ENCODE results near the gene WDFY1.

WDFY1 gene

DNA sequence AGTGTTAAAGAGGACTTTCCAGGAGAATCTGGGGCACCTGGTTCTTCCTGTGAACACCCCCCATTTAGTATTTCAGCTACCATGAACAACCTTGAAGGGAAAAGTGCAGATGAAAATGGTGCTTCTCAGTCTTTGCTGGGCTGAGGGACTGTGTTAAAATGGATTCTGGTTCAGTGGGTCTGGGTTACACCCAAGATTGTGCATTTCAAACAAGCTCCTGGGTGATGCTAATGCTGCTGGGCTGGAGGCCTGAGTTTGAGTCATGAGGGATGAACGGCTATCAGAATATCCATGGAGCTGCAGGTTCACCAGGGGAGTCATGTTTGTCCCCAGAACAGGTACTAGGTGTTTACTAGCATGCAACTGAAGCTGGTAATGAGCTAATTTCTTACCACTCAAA is 36.1 kb upstream of the WDFY1 start:
- TF ChIP-seq, protein P1, sequence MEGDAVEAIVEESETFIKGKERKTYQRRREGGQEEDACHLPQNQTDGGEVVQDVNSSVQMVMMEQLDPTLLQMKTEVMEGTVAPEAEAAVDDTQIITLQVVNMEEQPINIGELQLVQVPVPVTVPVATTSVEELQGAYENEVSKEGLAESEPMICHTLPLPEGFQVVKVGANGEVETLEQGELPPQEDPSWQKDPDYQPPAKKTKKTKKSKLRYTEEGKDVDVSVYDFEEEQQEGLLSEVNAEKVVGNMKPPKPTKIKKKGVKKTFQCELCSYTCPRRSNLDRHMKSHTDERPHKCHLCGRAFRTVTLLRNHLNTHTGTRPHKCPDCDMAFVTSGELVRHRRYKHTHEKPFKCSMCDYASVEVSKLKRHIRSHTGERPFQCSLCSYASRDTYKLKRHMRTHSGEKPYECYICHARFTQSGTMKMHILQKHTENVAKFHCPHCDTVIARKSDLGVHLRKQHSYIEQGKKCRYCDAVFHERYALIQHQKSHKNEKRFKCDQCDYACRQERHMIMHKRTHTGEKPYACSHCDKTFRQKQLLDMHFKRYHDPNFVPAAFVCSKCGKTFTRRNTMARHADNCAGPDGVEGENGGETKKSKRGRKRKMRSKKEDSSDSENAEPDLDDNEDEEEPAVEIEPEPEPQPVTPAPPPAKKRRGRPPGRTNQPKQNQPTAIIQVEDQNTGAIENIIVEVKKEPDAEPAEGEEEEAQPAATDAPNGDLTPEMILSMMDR (IDR thresholded peaks at IDR 0.05; ENCODE audit: low read depth, low read length, missing control alignments): no peak
- no peak overlapping the region for H3K4me3 ChIP-seq (replicated peaks; ENCODE audit: low read depth, low read length)
- DNase-seq (ENCODE audit: extremely low read depth, low read depth): no peak

DNA sequence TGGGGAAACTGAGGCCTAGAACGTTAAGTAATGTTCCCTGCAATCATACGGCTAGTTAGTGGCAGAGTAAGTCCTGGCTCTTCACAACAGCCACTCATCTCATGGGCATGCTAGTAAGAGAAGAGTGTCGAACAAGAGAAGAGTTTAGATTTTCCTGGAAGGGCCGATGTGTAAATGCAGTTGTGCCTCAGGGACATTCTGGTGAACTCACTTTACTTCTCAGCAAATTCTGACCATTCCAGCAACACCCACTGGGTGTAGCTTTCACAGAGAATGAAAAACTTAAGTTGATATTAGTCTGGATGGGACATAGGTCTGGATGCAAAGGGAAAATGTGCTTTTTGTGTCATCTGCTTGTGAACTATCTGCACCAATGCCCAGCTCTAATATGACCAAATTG is 35.7 kb upstream of the WDFY1 start:
- DNase-seq (ENCODE audit: extremely low read depth, low read depth): no peak
- TF ChIP-seq, protein P1 (IDR thresholded peaks at IDR 0.05; ENCODE audit: low read depth, low read length, missing control alignments): no peak
- H3K4me3 ChIP-seq (replicated peaks; ENCODE audit: low read depth, low read length): no peak overlapping the region

DNA sequence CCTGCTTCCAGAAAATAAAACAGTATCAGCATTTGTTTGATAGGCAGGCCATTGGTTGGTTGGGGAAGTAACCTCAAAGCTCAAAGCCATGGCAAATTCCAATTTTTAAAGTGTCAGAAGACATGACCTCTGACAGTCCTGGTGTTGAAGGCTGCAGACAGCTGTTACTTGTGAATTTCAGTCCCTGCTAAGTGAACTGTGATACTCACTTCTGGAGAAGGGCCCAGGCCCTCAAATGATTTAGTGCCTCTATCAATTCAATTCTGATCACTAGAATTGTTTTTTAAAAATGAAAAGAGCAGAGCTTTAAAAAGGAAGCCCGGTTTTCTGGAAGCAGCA is 35.2 kb upstream of the WDFY1 start:
- no peak overlapping the region for H3K4me3 ChIP-seq (replicated peaks; ENCODE audit: low read depth, low read length)
- DNase-seq (ENCODE audit: extremely low read depth, low read depth): no peak
- TF ChIP-seq, protein P1 (IDR thresholded peaks at IDR 0.05; ENCODE audit: low read depth, low read length, missing control alignments): no peak

DNA sequence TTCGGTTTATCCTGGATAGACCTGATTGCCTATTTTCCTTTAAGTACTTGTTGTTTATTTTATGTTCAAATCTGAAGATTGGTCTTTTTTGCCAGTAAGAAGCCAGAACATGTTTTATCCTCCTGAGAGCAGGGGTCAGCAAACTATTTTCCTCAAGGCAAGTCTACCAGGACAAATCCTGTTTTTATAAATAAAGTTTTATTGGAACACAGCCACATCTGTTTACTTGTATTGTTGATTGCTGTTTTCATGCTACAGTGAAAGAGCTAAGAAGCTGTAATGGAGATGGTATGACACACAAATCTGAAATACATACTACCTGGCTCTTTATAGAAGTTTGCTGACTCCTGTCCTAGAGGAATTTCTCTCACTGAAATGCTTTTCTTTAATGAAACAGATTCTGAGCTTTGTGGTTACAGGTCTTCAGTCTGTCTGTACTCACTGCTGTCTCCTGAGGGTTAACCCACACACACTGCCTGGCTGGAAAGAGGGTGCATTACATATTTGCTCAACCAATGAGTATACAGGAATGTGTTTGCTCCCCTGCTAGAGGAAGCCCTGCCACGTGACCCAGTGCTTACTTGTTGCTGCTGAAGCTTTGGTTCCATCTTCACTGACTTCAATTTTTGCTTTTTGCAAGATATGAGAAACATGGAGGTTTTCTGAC is 34.7 kb upstream of the WDFY1 start:
- DNase-seq (ENCODE audit: extremely low read depth, low read depth): no peak
- no peak overlapping the region for H3K4me3 ChIP-seq (replicated peaks; ENCODE audit: low read depth, low read length)
- TF ChIP-seq, protein P1 (IDR thresholded peaks at IDR 0.05; ENCODE audit: low read depth, low read length, missing control alignments): no peak

DNA sequence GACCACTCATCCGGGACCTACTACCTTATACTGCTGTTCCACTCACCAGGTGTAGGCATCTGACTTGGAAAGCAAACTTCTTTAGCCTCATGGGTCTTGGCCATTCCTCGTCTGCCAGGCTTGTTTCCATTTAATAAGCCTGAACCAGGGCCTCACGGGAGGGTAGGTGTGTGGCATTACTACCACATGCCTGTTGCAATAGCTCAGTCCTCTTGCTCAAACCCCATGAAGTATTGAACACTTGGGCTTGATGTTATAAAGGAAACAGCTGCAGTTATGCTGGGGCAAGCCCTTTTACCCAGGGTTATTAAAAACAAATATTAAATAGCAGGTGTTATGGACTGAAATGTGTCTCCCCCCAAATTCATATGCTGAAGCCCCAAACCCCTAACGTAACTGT is 33.3 kb upstream of the WDFY1 start:
- no peak for DNase-seq (ENCODE audit: extremely low read depth, low read depth)
- H3K4me3 ChIP-seq (replicated peaks; ENCODE audit: low read depth, low read length): no peak overlapping the region
- TF ChIP-seq, protein P1 (IDR thresholded peaks at IDR 0.05; ENCODE audit: low read depth, low read length, missing control alignments): no peak

DNA sequence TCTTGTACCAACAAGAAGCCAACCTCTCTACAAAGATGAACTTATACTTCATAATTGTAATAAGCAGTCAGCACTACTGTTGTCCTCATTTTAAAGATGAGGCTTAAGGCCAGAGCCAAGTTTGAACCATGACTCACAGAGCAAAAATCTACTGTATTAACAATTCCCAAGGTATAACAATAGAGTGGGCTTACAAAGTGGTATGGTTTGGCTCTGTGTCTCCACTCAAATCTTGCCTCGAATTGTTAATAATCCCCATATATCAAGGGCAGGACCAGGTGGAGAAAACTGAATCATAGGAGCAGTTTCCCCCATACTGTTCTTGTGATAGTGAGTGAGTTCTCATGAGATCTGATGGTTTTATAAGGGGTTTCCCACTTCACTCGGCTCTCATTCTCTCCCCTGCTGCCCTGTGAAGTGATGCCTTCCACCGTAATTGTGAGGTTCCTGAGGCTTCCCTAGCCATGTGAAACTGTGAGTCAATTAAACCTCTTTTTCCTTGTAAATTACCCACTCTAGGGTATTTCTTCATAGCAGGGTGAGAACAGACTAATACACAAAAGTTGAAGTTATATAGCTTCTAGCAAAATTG is 31.6 kb upstream of the WDFY1 start:
- TF ChIP-seq, protein P1 (IDR thresholded peaks at IDR 0.05; ENCODE audit: low read depth, low read length, missing control alignments): no peak
- DNase-seq (ENCODE audit: extremely low read depth, low read depth): no peak

DNA sequence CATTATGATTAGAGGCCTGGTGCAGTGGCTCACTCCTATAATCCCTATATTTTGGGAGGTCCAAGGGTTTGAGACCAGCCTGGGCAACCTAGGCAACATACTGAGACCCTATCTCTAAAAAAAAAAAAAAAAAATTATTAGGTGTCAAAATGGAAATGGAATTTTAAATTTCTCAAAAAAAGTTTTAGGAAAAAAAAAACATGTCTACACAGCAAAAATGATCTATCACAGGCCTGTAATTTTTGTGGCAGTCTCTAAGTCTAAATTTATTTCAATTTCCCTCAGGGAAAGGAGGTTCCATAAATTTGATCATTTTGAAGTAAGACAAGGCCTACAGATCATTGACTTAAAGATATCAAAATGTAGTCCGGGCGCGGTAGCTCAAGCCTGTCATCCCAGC is 28.5 kb upstream of the WDFY1 start:
- DNase-seq (ENCODE audit: extremely low read depth, low read depth): no peak
- no peak overlapping the region for H3K4me3 ChIP-seq (replicated peaks; ENCODE audit: low read depth, low read length)
- TF ChIP-seq, protein P1 (IDR thresholded peaks at IDR 0.05; ENCODE audit: low read depth, low read length, missing control alignments): no peak

More for the DNA sequence above, 31.6 kb upstream of the WDFY1 start:
- H3K4me3 ChIP-seq (replicated peaks; ENCODE audit: low read depth, low read length): no peak overlapping the region

Measured in HFF-Myc (cell line).